HEK293 (cell line): ENCODE measurements around the gene IFI27L1.

ENCODE experiments used
- BCL11A ChIP-seq: fragments of 450-650 bp; formaldehyde crosslinking; IDR thresholded peaks from 2 replicates; pipeline ENCODE4 v1.5.1; 2016; ENCODE audit warnings: low read depth, missing biosample characterization, missing genetic modification characterization
- FEZF1 ChIP-seq: fragments of 450-650 bp; formaldehyde crosslinking; IDR thresholded peaks from 2 replicates; pipeline ENCODE4 v1.5.1; 2016; ENCODE audit warnings: missing biosample characterization, missing genetic modification characterization
- SCRT1 ChIP-seq: fragments of 450-650 bp; formaldehyde crosslinking; IDR thresholded peaks from 2 replicates; pipeline ENCODE4 v1.5.1; 2016; ENCODE audit warnings: missing biosample characterization, missing genetic modification characterization, borderline replicate concordance
- SP2 ChIP-seq: fragments of 450-650 bp; formaldehyde crosslinking; IDR thresholded peaks from 2 replicates; pipeline ENCODE4 v1.5.1; 2016; ENCODE audit warnings: missing biosample characterization, missing genetic modification characterization
- SP3 ChIP-seq: fragments of 450-650 bp; formaldehyde crosslinking; IDR thresholded peaks from 2 replicates; pipeline ENCODE4 v1.5.1; 2016; ENCODE audit warnings: missing biosample characterization, missing genetic modification characterization
- TCF7L2 ChIP-seq: IDR thresholded peaks from 2 replicates; pipeline ENCODE4 v1.6.1; 2011; ENCODE audit warnings: low read depth, mild to moderate bottlenecking, inconsistent platforms, low read length, moderate library complexity, borderline replicate concordance
- WT1 ChIP-seq: fragments of 450-650 bp; formaldehyde crosslinking; IDR thresholded peaks from 2 replicates; pipeline ENCODE4 v1.5.1; 2016; ENCODE audit warnings: missing biosample characterization, missing genetic modification characterization
- YY2 ChIP-seq: fragments of 450-650 bp; formaldehyde crosslinking; IDR thresholded peaks from 2 replicates; pipeline ENCODE4 v1.5.1; 2016; ENCODE audit warnings: missing biosample characterization, missing genetic modification characterization
- ZBTB7A ChIP-seq: fragments of 450-650 bp; formaldehyde crosslinking; IDR thresholded peaks from 2 replicates; pipeline ENCODE4 v1.5.1; 2016; ENCODE audit warnings: low read depth, missing biosample characterization, missing genetic modification characterization
- ZBTB8A ChIP-seq: fragments of 450-650 bp; formaldehyde crosslinking; IDR thresholded peaks from 2 replicates; pipeline ENCODE4 v1.5.1; 2016; ENCODE audit warnings: missing biosample characterization, missing genetic modification characterization
- ZFHX2 ChIP-seq: fragments of 450-650 bp; formaldehyde crosslinking; conservative IDR thresholded peaks from 2 replicates; pipeline ENCODE4 v1.5.1; 2016; ENCODE audit warnings: missing biosample characterization, missing genetic modification characterization
- ZIC2 ChIP-seq: fragments of 450-650 bp; formaldehyde crosslinking; IDR thresholded peaks from 2 replicates; pipeline ENCODE4 v1.5.1; 2016; ENCODE audit warnings: missing biosample characterization, missing genetic modification characterization
- ZNF10 ChIP-seq: fragments of 450-650 bp; formaldehyde crosslinking; IDR thresholded peaks from 2 replicates; pipeline ENCODE4 v1.5.1; 2017; ENCODE audit warnings: missing biosample characterization, missing genetic modification characterization
- ZNF114 ChIP-seq: fragments of 450-650 bp; formaldehyde crosslinking; IDR thresholded peaks from 2 replicates; pipeline ENCODE4 v1.5.0; 2017; ENCODE audit warnings: missing biosample characterization, missing genetic modification characterization
- ZNF140 ChIP-seq: fragments of 450-650 bp; formaldehyde crosslinking; IDR thresholded peaks from 2 replicates; pipeline ENCODE4 v1.5.1; 2016; ENCODE audit warnings: missing biosample characterization, missing genetic modification characterization
- ZNF16 ChIP-seq: fragments of 450-650 bp; formaldehyde crosslinking; IDR thresholded peaks from 2 replicates; pipeline ENCODE4 v1.5.1; 2016; ENCODE audit warnings: low read depth, missing biosample characterization, missing genetic modification characterization
- ZNF274 ChIP-seq, 2 experiments: fragments of 200-500 bp in 1 of 2; fragments of 450-650 bp in 1 of 2; sonication (Bioruptor generic) in 1 of 2; formaldehyde crosslinking in 1 of 2; IDR thresholded peaks; 2 replicates each; pipeline versions ENCODE4 v1.5.1 to v1.6.1; 2014 to 2016; ENCODE audit warnings: borderline replicate concordance in 1 of 2, inconsistent platforms in 1 of 2, low read length in 1 of 2, missing biosample characterization in 1 of 2, missing genetic modification characterization in 1 of 2
- ZNF473 ChIP-seq: fragments of 450-650 bp; formaldehyde crosslinking; IDR thresholded peaks from 2 replicates; pipeline ENCODE4 v1.5.1; 2017; ENCODE audit warnings: missing biosample characterization, missing genetic modification characterization
- ZNF501 ChIP-seq: fragments of 450-650 bp; formaldehyde crosslinking; IDR thresholded peaks from 2 replicates; pipeline ENCODE4 v1.5.1; 2016; ENCODE audit warnings: missing biosample characterization, missing genetic modification characterization
- ZNF510 ChIP-seq: fragments of 450-650 bp; formaldehyde crosslinking; IDR thresholded peaks from 2 replicates; pipeline ENCODE4 v1.5.1; 2018; ENCODE audit warnings: mild to moderate bottlenecking, missing genetic modification characterization, missing biosample characterization; ENCODE audit not compliant: insufficient replicate concordance
- ZNF561 ChIP-seq: fragments of 450-650 bp; IDR thresholded peaks from 2 replicates; pipeline ENCODE4 v1.5.1; 2018; ENCODE audit warnings: missing biosample characterization, missing genetic modification characterization, borderline replicate concordance
- ZNF624 ChIP-seq: fragments of 450-650 bp; formaldehyde crosslinking; IDR thresholded peaks from 2 replicates; pipeline ENCODE4 v1.5.1; 2017; ENCODE audit warnings: missing biosample characterization, missing genetic modification characterization
- ZNF654 ChIP-seq: fragments of 450-650 bp; formaldehyde crosslinking; IDR thresholded peaks from 2 replicates; pipeline ENCODE4 v1.5.1; 2016; ENCODE audit warnings: low read depth, missing biosample characterization, missing genetic modification characterization
- ZNF670 ChIP-seq: fragments of 450-650 bp; formaldehyde crosslinking; IDR thresholded peaks from 2 replicates; pipeline ENCODE4 v1.5.1; 2016; ENCODE audit warnings: missing biosample characterization, missing genetic modification characterization, low read depth
- ZNF768 ChIP-seq: fragments of 450-650 bp; formaldehyde crosslinking; IDR thresholded peaks from 2 replicates; pipeline ENCODE4 v1.5.1; 2018; ENCODE audit warnings: missing biosample characterization, mild to moderate bottlenecking, missing genetic modification characterization
- ZNF776 ChIP-seq: fragments of 450-650 bp; formaldehyde crosslinking; IDR thresholded peaks from 2 replicates; pipeline ENCODE4 v1.5.0; 2017; ENCODE audit warnings: missing biosample characterization, missing genetic modification characterization, borderline replicate concordance
- ZSCAN30 ChIP-seq: fragments of 450-650 bp; IDR thresholded peaks from 2 replicates; pipeline ENCODE4 v1.5.1; 2018; ENCODE audit warnings: missing biosample characterization, mild to moderate bottlenecking, missing genetic modification characterization, moderate library complexity
- TF ChIP-seq, protein P1 (sequence below): fragments of 450-650 bp; formaldehyde crosslinking; IDR thresholded peaks from 2 replicates; pipeline ENCODE4 v1.5.1; 2016; ENCODE audit warnings: missing biosample characterization, missing genetic modification characterization
- TF ChIP-seq, protein P2 (sequence below): fragments of 450-650 bp; formaldehyde crosslinking; IDR thresholded peaks from 2 replicates; pipeline ENCODE4 v1.5.1; 2016; ENCODE audit warnings: missing biosample characterization, missing genetic modification characterization, low read depth
- TF ChIP-seq, protein P3 (sequence below): fragments of 450-650 bp; formaldehyde crosslinking; IDR thresholded peaks from 2 replicates; pipeline ENCODE4 v1.5.1; 2017; ENCODE audit warnings: missing biosample characterization, missing genetic modification characterization
- TF ChIP-seq, protein P4 (sequence below): fragments of 450-650 bp; formaldehyde crosslinking; IDR thresholded peaks from 2 replicates; pipeline ENCODE4 v1.5.1; 2016; ENCODE audit warnings: missing biosample characterization, missing genetic modification characterization

The IFI27L1 gene

DNA sequence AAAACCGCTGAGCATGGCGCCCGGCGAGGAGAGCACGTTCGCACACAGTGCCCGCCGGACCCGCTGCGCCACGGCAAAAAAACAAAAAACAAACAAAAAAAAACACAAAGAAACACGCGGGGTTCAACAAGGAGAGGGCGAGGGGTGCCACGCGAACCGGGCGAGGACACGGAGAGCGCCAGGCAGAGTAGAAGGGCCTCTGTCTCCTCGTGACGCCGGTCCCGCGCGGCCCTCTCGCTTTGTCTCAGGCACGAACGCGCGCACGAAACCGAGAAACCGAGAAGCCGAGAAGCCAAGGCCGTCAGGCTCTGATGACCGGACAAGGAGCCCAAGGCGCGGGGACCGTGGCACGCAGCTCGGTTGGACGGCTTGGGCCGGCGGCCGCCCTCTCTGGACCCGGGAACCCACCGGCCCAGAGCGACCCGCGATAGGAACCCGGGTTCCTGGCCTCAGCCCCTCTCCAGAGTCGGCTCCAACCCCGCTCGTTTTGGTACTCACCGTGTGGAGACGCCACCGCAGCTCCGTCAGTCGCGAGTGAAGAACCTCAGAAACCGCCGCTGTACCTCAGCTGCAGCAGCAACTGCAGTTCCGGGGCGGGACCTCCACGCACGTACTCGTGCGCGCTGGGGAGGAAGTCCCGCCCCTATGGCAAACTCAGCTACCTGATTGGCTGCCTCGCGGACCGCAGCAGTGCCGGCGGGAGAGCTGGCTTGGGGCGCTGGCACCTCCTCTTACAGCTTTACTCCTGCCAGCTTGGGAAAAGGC is at the start of gene IFI27L1, which contains the start of gene DDX24 (continued):
- TF ChIP-seq ZNF654 (no peak), ZBTB7A (tag by site-specific recombination) (no peak), ZNF473 (no peak), FEZF1 (no peak), TCF7L2 (no peak), SCRT1 (no peak), ZSCAN30 (tag by site-specific recombination) (peak; percentile 19; the same call in 1 of the 2 replicates), YY2 (tag by site-specific recombination) (no peak), ZNF501 (tag by site-specific recombination) (0 out of 2 replicates have a peak, but pooled peaks have one; percentile 78), ZNF274 (IDR thresholded peaks at IDR 0.05; ENCODE audit: low read length) (no peak), ZNF274 (tag by site-specific recombination; IDR thresholded peaks at IDR 0.05; ENCODE audit: borderline replicate concordance) (no peak), ZNF670 (tag by site-specific recombination) (no peak), ZFHX2 (tag by site-specific recombination) (no peak), ZNF114 (tag by site-specific recombination) (no peak), BCL11A (tag by site-specific recombination) (no peak), SP2 (peak; percentile 93), ZIC2 (tag by site-specific recombination) (no peak), ZNF561 (tag by site-specific recombination) (no peak), SP3 (tag by site-specific recombination) (peak; percentile 73), ZNF768 (tag by site-specific recombination) (no peak), ZNF624 (tag by site-specific recombination) (no peak), ZBTB8A (tag by site-specific recombination) (peak; percentile 22; the same call in 1 of the 2 replicates), ZNF776 (tag by site-specific recombination) (no peak), ZNF510 (tag by site-specific recombination) (no peak), ZNF140 (tag by site-specific recombination) (no peak), ZNF16 (tag by site-specific recombination) (0 out of 2 replicates have a peak, but pooled peaks have one; percentile 19), ZNF10 (no peak), WT1 (no peak)
- TF ChIP-seq, protein P1, sequence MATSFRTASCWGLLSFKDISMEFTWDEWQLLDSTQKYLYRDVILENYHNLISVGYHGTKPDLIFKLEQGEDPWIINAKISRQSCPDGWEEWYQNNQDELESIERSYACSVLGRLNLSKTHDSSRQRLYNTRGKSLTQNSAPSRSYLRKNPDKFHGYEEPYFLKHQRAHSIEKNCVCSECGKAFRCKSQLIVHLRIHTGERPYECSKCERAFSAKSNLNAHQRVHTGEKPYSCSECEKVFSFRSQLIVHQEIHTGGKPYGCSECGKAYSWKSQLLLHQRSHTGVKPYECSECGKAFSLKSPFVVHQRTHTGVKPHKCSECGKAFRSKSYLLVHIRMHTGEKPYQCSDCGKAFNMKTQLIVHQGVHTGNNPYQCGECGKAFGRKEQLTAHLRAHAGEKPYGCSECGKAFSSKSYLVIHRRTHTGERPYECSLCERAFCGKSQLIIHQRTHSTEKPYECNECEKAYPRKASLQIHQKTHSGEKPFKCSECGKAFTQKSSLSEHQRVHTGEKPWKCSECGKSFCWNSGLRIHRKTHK, result no peak
- TF ChIP-seq, protein P2, sequence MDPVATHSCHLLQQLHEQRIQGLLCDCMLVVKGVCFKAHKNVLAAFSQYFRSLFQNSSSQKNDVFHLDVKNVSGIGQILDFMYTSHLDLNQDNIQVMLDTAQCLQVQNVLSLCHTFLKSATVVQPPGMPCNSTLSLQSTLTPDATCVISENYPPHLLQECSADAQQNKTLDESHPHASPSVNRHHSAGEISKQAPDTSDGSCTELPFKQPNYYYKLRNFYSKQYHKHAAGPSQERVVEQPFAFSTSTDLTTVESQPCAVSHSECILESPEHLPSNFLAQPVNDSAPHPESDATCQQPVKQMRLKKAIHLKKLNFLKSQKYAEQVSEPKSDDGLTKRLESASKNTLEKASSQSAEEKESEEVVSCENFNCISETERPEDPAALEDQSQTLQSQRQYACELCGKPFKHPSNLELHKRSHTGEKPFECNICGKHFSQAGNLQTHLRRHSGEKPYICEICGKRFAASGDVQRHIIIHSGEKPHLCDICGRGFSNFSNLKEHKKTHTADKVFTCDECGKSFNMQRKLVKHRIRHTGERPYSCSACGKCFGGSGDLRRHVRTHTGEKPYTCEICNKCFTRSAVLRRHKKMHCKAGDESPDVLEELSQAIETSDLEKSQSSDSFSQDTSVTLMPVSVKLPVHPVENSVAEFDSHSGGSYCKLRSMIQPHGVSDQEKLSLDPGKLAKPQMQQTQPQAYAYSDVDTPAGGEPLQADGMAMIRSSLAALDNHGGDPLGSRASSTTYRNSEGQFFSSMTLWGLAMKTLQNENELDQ (tag by site-specific recombination), result no peak
- TF ChIP-seq, protein P3, sequence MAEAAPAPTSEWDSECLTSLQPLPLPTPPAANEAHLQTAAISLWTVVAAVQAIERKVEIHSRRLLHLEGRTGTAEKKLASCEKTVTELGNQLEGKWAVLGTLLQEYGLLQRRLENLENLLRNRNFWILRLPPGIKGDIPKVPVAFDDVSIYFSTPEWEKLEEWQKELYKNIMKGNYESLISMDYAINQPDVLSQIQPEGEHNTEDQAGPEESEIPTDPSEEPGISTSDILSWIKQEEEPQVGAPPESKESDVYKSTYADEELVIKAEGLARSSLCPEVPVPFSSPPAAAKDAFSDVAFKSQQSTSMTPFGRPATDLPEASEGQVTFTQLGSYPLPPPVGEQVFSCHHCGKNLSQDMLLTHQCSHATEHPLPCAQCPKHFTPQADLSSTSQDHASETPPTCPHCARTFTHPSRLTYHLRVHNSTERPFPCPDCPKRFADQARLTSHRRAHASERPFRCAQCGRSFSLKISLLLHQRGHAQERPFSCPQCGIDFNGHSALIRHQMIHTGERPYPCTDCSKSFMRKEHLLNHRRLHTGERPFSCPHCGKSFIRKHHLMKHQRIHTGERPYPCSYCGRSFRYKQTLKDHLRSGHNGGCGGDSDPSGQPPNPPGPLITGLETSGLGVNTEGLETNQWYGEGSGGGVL (tag by site-specific recombination), result no peak
- TF ChIP-seq, protein P4, sequence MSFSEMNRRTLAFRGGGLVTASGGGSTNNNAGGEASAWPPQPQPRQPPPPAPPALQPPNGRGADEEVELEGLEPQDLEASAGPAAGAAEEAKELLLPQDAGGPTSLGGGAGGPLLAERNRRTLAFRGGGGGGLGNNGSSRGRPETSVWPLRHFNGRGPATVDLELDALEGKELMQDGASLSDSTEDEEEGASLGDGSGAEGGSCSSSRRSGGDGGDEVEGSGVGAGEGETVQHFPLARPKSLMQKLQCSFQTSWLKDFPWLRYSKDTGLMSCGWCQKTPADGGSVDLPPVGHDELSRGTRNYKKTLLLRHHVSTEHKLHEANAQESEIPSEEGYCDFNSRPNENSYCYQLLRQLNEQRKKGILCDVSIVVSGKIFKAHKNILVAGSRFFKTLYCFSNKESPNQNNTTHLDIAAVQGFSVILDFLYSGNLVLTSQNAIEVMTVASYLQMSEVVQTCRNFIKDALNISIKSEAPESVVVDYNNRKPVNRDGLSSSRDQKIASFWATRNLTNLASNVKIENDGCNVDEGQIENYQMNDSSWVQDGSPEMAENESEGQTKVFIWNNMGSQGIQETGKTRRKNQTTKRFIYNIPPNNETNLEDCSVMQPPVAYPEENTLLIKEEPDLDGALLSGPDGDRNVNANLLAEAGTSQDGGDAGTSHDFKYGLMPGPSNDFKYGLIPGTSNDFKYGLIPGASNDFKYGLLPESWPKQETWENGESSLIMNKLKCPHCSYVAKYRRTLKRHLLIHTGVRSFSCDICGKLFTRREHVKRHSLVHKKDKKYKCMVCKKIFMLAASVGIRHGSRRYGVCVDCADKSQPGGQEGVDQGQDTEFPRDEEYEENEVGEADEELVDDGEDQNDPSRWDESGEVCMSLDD (tag by site-specific recombination), result peak; percentile 54
